Muscle layer of duodenum (tissue), 2 donors: ENCODE data around the gene PTPRG.

Experiments
- H3K27ac ChIP-seq: one replicate; pipeline ENCODE4 v1.7.0; 2013; ENCODE audit warnings: mild to moderate bottlenecking, low read length
- H3K27me3 ChIP-seq: one replicate; pipeline ENCODE4 v1.7.0; 2013; ENCODE audit warnings: low read depth, mild to moderate bottlenecking, control low read depth, low read length
- H3K36me3 ChIP-seq, 2 donors: one replicate each; pipeline ENCODE4 v1.7.0; 2013; ENCODE audit warnings: low read length in 2 of 2, control low read depth in 1 of 2, mild to moderate bottlenecking in 1 of 2; ENCODE audit not compliant: insufficient read depth in 2 of 2, control insufficient read depth in 1 of 2
- H3K4me1 ChIP-seq, 2 donors: one replicate each; pipeline ENCODE4 v1.7.0; 2013; ENCODE audit warnings: low read length in 2 of 2, mild to moderate bottlenecking in 2 of 2, control low read depth in 1 of 2, moderate library complexity in 1 of 2; ENCODE audit not compliant: insufficient read depth in 2 of 2, control insufficient read depth in 1 of 2
- H3K4me3 ChIP-seq, 2 donors: one replicate each; pipeline ENCODE4 v1.7.0; 2013; ENCODE audit warnings: low read length in 2 of 2, low read depth in 1 of 2, mild to moderate bottlenecking in 1 of 2
- H3K9me3 ChIP-seq, 2 donors: one replicate each; pipeline ENCODE4 v1.7.0; 2013; ENCODE audit warnings: low read length in 2 of 2, control low read depth in 1 of 2, mild to moderate bottlenecking in 1 of 2; ENCODE audit not compliant: control insufficient read depth in 1 of 2
- donor health status: healthy.

Gene PTPRG

DNA sequence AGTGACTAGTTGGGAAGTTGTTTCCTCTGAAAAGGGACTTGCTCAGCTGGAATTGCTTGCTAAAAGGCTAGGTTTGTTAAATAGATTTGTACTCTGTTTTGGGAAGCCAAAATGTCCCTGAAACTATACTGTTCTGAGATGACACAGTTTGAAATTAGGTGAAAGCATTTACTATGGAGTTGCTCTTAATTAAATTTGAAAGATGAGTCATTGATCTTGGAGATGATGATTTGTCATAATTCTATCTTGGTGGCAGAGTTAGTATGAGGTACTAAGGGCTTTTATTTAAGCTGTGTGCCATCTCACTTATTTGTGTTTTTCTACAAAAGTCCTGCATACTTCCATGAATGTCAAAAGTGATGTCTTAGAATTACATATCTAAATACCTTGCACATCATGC, 320.9 kb downstream of the PTPRG start:
- H3K4me1 ChIP-seq, result peaks cover 0 to 10% of the 10 kb centered on the region in 2 donors
- H3K4me3 ChIP-seq, result no peak overlapping the region
- H3K9me3 ChIP-seq, result no peaks in the 10 kb centered on the region
- H3K27ac ChIP-seq, result no peak overlapping the region
- H3K36me3 ChIP-seq, result no peaks in the 10 kb centered on the region
- H3K27me3 ChIP-seq, result no peaks in the 10 kb centered on the region

DNA sequence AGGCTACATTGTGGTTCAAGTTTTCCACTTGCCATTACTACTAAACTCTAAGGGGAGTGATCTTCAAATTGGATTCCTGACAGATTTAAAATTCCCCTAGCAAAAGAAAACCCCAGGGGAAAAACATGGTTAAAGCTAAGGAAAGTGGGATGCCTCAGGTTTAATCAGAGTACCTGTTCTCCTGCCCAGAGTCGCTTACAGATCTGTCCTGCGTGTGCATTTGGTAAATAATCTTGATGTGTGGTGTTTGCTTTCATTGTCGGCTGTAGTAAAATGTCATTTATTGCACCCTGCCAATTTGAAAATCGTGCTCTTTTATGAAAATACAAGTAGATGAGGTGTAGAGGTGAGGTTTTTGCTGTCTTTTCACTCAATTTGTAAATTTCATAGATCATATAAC, 323.4 kb downstream of the PTPRG start:
- H3K27ac ChIP-seq, result no peak overlapping the region
- H3K4me3 ChIP-seq, result no peak overlapping the region
- no peaks in the 10 kb centered on the region for H3K9me3 ChIP-seq
- H3K36me3 ChIP-seq, result no peaks in the 10 kb centered on the region
- no peaks in the 10 kb centered on the region for H3K27me3 ChIP-seq
- peaks cover 0 to 3% of the 10 kb centered on the region in 2 donors for H3K4me1 ChIP-seq

DNA sequence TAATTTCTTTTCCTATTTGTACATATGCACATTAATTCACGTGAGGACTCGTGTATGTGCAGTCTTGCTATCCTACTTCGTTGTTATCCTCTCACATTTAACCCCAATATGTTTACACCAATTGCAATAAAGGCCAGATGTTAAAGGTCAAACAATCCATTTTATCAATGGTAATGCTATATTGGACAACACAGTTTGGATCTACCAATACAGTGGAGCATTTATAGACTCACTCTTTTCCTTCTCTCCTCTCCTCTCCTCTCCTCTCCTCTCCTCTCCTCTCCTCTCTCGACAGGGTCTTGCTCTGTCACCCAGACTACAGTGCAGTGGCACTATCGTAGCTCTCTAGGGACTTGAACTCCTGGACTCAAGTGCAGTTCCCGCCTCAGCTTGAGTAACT, 324.0 kb downstream of the PTPRG start:
- no peak overlapping the region for H3K4me3 ChIP-seq

DNA sequence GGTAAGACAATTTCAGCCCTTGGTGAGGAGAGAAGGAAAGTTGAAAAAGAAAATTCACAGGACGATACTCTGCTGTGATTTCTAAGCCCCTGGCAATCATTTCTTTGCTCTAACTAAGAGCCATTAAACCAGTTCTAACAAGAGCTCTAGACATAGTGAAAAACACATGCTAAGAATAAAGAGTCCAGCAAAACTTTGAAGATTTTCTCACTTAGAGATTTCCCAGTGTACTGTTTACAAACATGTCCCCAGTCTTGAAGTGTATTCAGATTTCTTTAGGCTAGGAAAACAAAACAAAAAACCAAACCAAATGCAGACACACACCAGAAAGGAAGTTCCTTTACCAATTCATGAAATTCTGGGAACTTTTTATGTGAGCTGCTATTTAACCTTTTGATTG, 325.8 kb downstream of the PTPRG start:
- no peaks in the 10 kb centered on the region for H3K9me3 ChIP-seq
- H3K36me3 ChIP-seq, result no peaks in the 10 kb centered on the region
- no peak overlapping the region for H3K27ac ChIP-seq
- H3K27me3 ChIP-seq, result no peaks in the 10 kb centered on the region
- H3K4me1 ChIP-seq, result peaks cover 0 to 4% of the 10 kb centered on the region in 2 donors
- no peak overlapping the region for H3K4me3 ChIP-seq

More for the DNA sequence above, 324.0 kb downstream of the PTPRG start:
- no peaks in the 10 kb centered on the region for H3K9me3 ChIP-seq
- no peaks in the 10 kb centered on the region for H3K27me3 ChIP-seq
- no peak overlapping the region for H3K27ac ChIP-seq
- peaks cover 0 to 4% of the 10 kb centered on the region in 2 donors for H3K4me1 ChIP-seq
- H3K36me3 ChIP-seq, result no peaks in the 10 kb centered on the region

DNA sequence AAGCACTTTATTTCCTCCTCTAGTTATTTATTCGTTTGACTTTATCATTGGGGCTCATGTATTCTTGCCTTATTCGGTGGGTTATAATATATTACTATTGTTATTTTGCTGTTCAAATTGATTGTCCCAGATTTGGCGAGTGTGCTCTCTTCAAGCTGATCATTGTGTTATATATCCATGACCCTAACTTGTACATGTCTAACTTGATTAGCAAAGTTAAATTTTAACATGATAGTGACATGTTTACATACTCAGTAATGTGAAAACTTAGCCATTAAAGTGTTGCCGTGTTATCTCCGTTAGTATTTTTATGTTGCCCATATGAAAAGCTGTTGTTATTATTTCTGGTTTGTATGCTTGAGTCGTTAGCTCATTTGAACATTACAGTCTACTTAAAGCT, 327.9 kb downstream of the PTPRG start:
- H3K27me3 ChIP-seq, result no peaks in the 10 kb centered on the region
- peaks cover 0 to 4% of the 10 kb centered on the region in 2 donors for H3K4me1 ChIP-seq
- no peaks in the 10 kb centered on the region for H3K36me3 ChIP-seq
- no peak overlapping the region for H3K4me3 ChIP-seq
- H3K9me3 ChIP-seq, result no peaks in the 10 kb centered on the region
- no peak overlapping the region for H3K27ac ChIP-seq

DNA sequence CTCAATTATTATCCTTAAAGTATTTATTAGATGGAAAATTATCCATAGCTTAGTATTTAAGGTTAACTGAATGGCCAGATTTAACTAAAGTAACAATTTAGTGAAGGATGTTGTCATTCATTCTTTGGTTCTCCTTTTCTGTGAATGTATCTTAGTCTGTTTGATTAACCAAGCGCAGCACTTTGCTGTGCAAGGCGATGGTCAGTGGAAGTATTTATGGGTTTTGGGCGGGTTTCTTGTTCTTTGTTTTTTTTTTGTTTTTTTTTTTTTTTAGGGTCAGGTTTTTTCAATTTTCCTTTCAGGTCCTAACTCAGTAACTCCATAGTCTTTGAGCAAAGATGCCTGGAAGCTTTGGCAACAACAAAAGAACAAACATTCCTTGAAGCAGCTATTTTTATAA, 328.8 kb downstream of the PTPRG start:
- Histone ChIP-seq H3K4me1 (peaks cover 8 to 9% of the 10 kb centered on the region in 2 donors), H3K27me3 (no peaks in the 10 kb centered on the region), H3K9me3 (no peaks in the 10 kb centered on the region), H3K4me3 (no peak overlapping the region), H3K27ac (no peak overlapping the region), H3K36me3 (no peaks in the 10 kb centered on the region)

DNA sequence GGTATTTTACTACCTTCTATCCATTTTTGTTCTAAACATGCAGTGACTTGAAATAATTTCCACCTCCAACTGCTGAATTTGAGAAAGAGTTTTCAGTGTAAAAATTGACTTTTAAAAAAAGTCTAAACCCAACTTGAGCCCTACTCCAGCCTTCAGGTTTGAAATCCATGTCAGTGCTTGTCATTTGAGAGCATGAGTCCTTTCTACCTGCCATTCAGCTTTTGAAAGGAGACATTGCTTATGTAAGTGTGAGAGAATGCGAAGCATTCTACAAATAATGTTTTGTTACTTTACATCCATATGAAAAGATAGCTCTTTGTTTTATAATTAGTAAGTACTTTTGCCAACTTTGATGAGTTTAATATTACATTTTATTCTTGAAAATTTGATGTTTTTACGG, 329.2 kb downstream of the PTPRG start:
- no peaks in the 10 kb centered on the region for H3K9me3 ChIP-seq
- H3K27ac ChIP-seq, result no peak overlapping the region
- H3K4me1 ChIP-seq, result peaks cover 10 to 13% of the 10 kb centered on the region in 2 donors
- H3K36me3 ChIP-seq, result no peaks in the 10 kb centered on the region
- H3K4me3 ChIP-seq, result no peak overlapping the region
- no peaks in the 10 kb centered on the region for H3K27me3 ChIP-seq

DNA sequence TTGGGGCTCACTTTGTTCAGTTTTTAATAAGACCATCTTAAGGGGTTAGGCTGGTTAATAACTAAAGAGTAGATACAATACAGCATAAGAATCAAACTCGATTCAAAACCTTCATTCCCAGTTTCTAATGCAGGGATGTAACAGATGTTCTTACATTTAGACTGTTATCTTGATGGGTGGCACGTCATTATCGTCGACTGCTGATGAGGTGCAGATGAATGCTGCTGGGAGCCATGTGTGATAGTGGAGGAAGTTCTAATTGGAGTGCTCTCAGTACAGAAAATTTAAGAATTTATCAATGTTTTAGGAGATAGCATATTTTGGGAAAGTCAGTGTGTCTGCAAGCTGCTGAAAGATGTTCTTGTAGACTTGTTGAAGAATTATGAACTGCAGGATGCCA, 331.5 kb downstream of the PTPRG start:
- H3K27me3 ChIP-seq, result no peaks in the 10 kb centered on the region
- no peak overlapping the region for H3K27ac ChIP-seq
- H3K36me3 ChIP-seq, result no peaks in the 10 kb centered on the region
- H3K4me1 ChIP-seq, result peaks cover 10 to 14% of the 10 kb centered on the region in 2 donors
- H3K4me3 ChIP-seq, result no peak overlapping the region
- H3K9me3 ChIP-seq, result no peaks in the 10 kb centered on the region

DNA sequence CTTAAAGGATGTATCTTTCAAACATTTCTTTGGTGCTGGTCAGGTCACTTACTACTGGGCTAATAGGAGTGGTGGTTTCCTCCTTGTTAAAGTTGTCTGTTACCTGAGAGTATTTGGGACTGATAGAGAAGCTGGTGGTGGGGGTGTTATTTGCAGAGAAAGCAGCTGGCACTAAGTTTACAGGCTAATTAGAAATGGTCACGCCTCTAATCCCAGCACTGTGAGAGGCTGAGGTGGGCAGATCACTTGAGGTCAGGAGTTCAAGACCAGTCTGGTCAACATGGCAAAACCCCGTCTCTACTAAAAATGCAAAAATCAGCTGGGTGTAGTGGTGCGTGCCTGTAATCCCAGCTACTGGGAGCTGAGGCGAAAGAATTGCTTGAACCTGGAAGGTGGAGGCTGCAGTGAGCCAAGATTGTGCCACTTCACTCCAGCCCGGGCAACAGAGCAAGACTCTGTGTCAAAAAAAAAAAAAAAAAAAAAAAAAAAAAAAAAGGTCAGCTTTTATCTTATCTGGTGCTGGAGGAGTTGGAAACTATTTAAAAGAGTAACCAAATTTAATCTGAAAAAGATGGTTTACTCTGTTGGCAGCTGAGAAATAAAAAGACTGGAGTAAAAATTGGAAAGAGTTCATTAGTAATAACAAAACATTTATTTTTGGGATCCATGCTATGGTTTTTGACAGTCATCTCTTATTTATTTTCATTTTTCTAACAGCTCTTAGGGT, 332.6 kb downstream of the PTPRG start:
- Histone ChIP-seq H3K27me3 (no peaks in the 10 kb centered on the region), H3K4me1 (peaks cover 10 to 14% of the 10 kb centered on the region in 2 donors), H3K27ac (no peak overlapping the region), H3K36me3 (no peaks in the 10 kb centered on the region), H3K4me3 (no peak overlapping the region), H3K9me3 (no peaks in the 10 kb centered on the region)

DNA sequence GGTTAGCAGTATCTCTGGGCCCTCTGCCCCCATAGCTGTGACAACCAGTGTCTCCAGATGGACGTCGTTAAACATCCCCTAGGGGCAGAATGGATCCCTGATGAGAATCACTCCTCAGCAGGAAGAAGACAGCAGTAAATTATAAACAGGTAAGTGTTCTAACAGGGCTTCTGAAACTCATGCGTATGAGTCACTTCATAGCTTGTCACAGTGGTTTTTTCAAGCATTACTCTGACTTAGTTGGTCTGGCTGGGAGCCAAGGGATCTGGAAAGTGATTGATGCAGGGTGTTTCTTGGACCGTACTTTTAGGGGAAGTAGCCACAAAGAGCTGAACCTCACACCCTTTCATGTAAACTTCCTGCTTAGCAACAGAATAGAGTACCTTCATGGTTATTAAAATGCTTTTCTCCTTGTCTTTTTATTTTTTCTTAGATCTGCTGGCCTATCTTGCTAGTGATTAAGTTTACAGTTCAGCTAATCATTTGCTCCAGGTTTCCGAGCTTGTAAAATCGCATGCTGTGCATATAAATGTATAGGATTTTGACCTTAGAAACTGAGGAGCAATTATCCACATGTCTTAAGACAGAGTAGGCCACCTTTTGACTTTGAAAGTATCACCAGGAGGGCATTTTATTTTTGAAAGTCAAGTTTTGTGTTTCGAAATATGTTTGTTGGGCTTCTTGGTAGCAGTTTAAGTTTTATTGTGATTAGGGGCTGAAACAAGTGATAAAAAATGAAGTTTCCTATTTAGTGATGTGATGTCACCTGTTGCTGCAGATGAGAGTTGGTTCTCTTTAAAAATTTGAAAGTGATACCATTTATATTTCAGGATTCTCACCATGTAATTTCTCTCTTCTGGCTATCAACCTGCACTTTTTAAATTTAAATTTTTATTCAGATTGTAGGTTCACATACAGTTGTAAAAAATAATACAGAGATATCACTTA, 333.9 kb downstream of the PTPRG start:
- Histone ChIP-seq H3K36me3 (no peaks in the 10 kb centered on the region), H3K9me3 (no peaks in the 10 kb centered on the region), H3K4me1 (peaks cover 10% of the 10 kb centered on the region in 2 donors), H3K27me3 (no peaks in the 10 kb centered on the region), H3K27ac (peak overlapping the region; percentile 18), H3K4me3 (peak overlapping the region in 1 of 2 donors; percentile 21)

DNA sequence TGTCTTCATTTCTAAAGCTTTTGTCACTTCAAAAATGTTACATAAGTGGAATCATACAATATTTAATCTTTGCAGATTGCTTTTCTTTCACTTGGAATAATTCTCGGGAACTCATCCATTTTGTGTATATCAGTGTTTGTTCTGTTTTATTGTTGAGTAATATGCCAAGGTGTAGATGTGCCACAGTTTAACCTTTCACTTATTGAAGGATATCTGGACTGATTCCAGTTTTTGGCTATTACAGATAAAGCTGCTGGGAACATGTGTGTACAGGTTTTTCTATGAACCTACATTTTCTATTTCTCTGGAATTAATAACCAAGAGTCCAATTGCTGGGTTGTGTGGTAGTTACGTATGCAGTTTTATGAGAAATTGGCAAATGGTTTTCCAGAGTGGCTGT, 334.9 kb downstream of the PTPRG start:
- peaks cover 10% of the 10 kb centered on the region in 2 donors for H3K4me1 ChIP-seq
- H3K27me3 ChIP-seq, result no peaks in the 10 kb centered on the region
- no peaks in the 10 kb centered on the region for H3K36me3 ChIP-seq
- no peaks in the 10 kb centered on the region for H3K9me3 ChIP-seq
- no peak overlapping the region for H3K27ac ChIP-seq
- H3K4me3 ChIP-seq, result no peak overlapping the region
